ENCODE measurements around the gene CPE.

The CPE gene

GRCh38 chr4:165386328-165386727 lies 7.5 kb downstream of the CPE start:
- Histone ChIP-seq H3K27ac (ENCODE audit: low read length) (no peak overlapping the region), H3K4me3 (ENCODE audit: low read length) (no peak overlapping the region), H3K9ac (ENCODE audit: low read depth, low read length) (no peak overlapping the region), H3K36me3 (ENCODE audit: insufficient read depth, low read depth, low read length) (no peaks in the 10 kb centered on the region), H3K27me3 (ENCODE audit: insufficient read depth, low read length) (no peaks in the 10 kb centered on the region), H3K4me1 (ENCODE audit: insufficient read depth, low read length) (peaks cover 5% of the 10 kb centered on the region), H3K9me3 (ENCODE audit: insufficient read depth, low read depth, low read length) (no peaks in the 10 kb centered on the region)

DNA sequence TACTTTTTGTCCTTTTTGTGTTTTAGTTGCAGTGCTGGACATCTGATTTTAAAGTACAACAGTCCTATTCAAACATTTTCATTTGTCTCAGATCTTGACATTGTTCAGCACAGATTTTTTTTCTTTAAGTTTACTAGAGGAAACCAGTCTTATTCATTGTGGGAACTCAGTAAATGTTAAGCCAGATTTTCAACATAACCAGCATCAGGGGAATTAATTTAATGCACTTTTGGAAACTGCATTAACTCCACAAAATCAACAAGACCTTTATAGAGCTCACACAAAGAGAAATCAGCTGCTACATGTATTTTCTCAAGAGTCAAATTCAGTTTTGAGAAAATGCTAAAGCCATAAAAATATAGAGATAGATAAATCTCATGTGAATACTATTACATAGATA lies 9.9 kb downstream of the CPE start:
- H3K4me1 ChIP-seq (ENCODE audit: insufficient read depth, low read length) = peaks cover 4% of the 10 kb centered on the region; the same call in 1 of the 2 replicates
- no peak overlapping the region for H3K9ac ChIP-seq (ENCODE audit: low read depth, low read length)
- H3K27me3 ChIP-seq (ENCODE audit: insufficient read depth, low read length) = no peaks in the 10 kb centered on the region
- H3K4me3 ChIP-seq (ENCODE audit: low read length) = no peak overlapping the region
- no peaks in the 10 kb centered on the region for H3K36me3 ChIP-seq (ENCODE audit: insufficient read depth, low read depth, low read length)
- H3K9me3 ChIP-seq (ENCODE audit: insufficient read depth, low read depth, low read length) = no peaks in the 10 kb centered on the region
- no peak overlapping the region for H3K27ac ChIP-seq (ENCODE audit: low read length)

GRCh38 chr4:165393051-165393450 lies 14.2 kb downstream of the CPE start:
- no peaks in the 10 kb centered on the region for H3K4me1 ChIP-seq (ENCODE audit: insufficient read depth, low read length)
- H3K4me3 ChIP-seq (ENCODE audit: low read length) = no peak overlapping the region
- no peak overlapping the region for H3K27ac ChIP-seq (ENCODE audit: low read length)
- H3K27me3 ChIP-seq (ENCODE audit: insufficient read depth, low read length) = no peaks in the 10 kb centered on the region
- no peak overlapping the region for H3K9ac ChIP-seq (ENCODE audit: low read depth, low read length)
- no peaks in the 10 kb centered on the region for H3K36me3 ChIP-seq (ENCODE audit: insufficient read depth, low read depth, low read length)
- no peaks in the 10 kb centered on the region for H3K9me3 ChIP-seq (ENCODE audit: insufficient read depth, low read depth, low read length)

- Histone ChIP-seq H3K4me1 (ENCODE audit: insufficient read depth, low read length) (no peaks in the 10 kb centered on the region; the same call in 1 of the 2 replicates), H3K36me3 (ENCODE audit: insufficient read depth, low read depth, low read length) (no peaks in the 10 kb centered on the region), H3K27ac (ENCODE audit: low read length) (no peak overlapping the region), H3K27me3 (ENCODE audit: insufficient read depth, low read length) (no peaks in the 10 kb centered on the region), H3K4me3 (ENCODE audit: low read length) (no peak overlapping the region), H3K9me3 (ENCODE audit: insufficient read depth, low read depth, low read length) (no peaks in the 10 kb centered on the region), H3K9ac (ENCODE audit: low read depth, low read length) (no peak overlapping the region)
Observed at GRCh38 chr4:165393704-165394103, 14.9 kb downstream of the CPE start.

- Histone ChIP-seq H3K36me3 (ENCODE audit: insufficient read depth, low read depth, low read length) (no peaks in the 10 kb centered on the region), H3K9ac (ENCODE audit: low read depth, low read length) (no peak overlapping the region), H3K27ac (ENCODE audit: low read length) (no peak overlapping the region), H3K4me1 (ENCODE audit: insufficient read depth, low read length) (no peaks in the 10 kb centered on the region; the same call in 1 of the 2 replicates), H3K27me3 (ENCODE audit: insufficient read depth, low read length) (no peaks in the 10 kb centered on the region), H3K9me3 (ENCODE audit: insufficient read depth, low read depth, low read length) (no peaks in the 10 kb centered on the region), H3K4me3 (ENCODE audit: low read length) (no peak overlapping the region)
Observed at GRCh38 chr4:165394275-165394674, 15.5 kb downstream of the CPE start.

DNA sequence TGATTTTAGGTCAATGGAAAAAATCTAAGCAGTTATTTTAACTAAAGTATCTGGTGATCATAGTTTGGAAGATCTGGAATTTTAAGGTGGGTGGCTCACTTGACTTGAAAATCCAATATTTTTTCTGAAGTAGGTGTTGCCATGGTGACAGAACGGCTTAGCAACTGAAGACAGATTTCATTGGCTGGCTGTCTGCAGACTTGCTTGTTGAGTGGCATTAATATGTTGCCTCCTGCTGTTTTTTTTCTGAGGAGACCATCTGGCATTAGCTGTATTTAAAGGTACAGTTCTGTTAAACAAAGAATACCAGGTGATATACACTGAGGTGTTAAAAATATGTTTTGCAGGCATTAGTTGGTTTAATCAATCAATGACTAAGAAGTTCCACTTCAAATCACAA lies 19.8 kb downstream of the CPE start:
- H3K9ac ChIP-seq (ENCODE audit: low read depth, low read length) = no peak overlapping the region
- H3K4me3 ChIP-seq (ENCODE audit: low read length) = no peak overlapping the region

DNA sequence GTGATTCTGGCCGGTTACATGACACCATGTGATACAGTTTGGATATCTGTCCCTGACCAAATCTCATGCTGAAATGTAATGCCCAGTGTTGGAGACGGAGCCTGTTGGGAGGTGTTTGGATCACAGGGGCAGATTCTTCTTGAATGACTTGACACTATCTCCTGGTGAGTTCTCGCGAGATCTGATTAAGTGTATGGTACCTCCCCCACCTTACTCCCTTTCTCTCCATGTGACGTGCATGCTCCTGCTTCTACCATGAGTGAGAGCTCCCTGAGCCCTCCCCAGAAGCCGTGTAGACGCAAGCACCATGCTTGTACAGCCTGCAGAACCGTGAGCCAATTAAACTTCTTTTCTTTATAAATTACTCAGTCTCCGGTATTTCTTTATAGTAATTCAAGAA lies 23.6 kb downstream of the CPE start:
- Histone ChIP-seq H3K36me3 (ENCODE audit: insufficient read depth, low read depth, low read length) (no peaks in the 10 kb centered on the region), H3K4me3 (ENCODE audit: low read length) (no peak overlapping the region), H3K9ac (ENCODE audit: low read depth, low read length) (no peak overlapping the region), H3K27me3 (ENCODE audit: insufficient read depth, low read length) (no peaks in the 10 kb centered on the region), H3K4me1 (ENCODE audit: insufficient read depth, low read length) (no peaks in the 10 kb centered on the region; the same call in 1 of the 2 replicates), H3K27ac (ENCODE audit: low read length) (no peak overlapping the region), H3K9me3 (ENCODE audit: insufficient read depth, low read depth, low read length) (no peaks in the 10 kb centered on the region; the same call in 1 of the 2 replicates)

More for the DNA sequence above, 19.8 kb downstream of the CPE start:
- H3K27ac ChIP-seq (ENCODE audit: low read length) = no peak overlapping the region
- no peaks in the 10 kb centered on the region for H3K9me3 ChIP-seq (ENCODE audit: insufficient read depth, low read depth, low read length)
- no peaks in the 10 kb centered on the region; the same call in 1 of the 2 replicates for H3K4me1 ChIP-seq (ENCODE audit: insufficient read depth, low read length)
- H3K36me3 ChIP-seq (ENCODE audit: insufficient read depth, low read depth, low read length) = no peaks in the 10 kb centered on the region
- H3K27me3 ChIP-seq (ENCODE audit: insufficient read depth, low read length) = no peaks in the 10 kb centered on the region

DNA sequence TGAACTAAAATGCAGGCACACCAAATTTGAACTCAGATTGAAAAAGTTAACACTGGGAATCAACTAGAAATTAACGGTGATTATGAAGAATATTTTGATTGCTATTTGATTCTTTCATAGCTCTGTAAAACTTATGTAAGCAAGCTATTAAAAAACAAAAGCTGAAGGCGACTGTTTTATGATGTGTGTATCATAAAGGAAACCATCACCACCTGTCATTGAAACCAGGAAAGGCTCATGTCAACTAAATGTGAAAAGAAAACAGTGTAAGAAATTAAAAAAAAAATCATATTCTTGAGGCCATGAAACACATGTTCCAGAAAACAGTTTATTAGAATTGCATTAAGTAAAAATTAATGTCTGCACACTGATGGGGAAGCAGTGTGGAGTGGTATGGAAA lies 24.2 kb downstream of the CPE start:
- H3K9ac ChIP-seq (ENCODE audit: low read depth, low read length) = no peak overlapping the region
- no peaks in the 10 kb centered on the region; the same call in 1 of the 2 replicates for H3K9me3 ChIP-seq (ENCODE audit: insufficient read depth, low read depth, low read length)
- H3K4me1 ChIP-seq (ENCODE audit: insufficient read depth, low read length) = no peaks in the 10 kb centered on the region; the same call in 1 of the 2 replicates
- no peak overlapping the region for H3K27ac ChIP-seq (ENCODE audit: low read length)
- H3K27me3 ChIP-seq (ENCODE audit: insufficient read depth, low read length) = no peaks in the 10 kb centered on the region
- no peak overlapping the region for H3K4me3 ChIP-seq (ENCODE audit: low read length)
- H3K36me3 ChIP-seq (ENCODE audit: insufficient read depth, low read depth, low read length) = no peaks in the 10 kb centered on the region

- Histone ChIP-seq H3K9me3 (ENCODE audit: insufficient read depth, low read depth, low read length) (no peaks in the 10 kb centered on the region; the same call in 1 of the 2 replicates), H3K27ac (ENCODE audit: low read length) (no peak overlapping the region), H3K4me1 (ENCODE audit: insufficient read depth, low read length) (no peaks in the 10 kb centered on the region), H3K27me3 (ENCODE audit: insufficient read depth, low read length) (no peaks in the 10 kb centered on the region), H3K36me3 (ENCODE audit: insufficient read depth, low read depth, low read length) (no peaks in the 10 kb centered on the region), H3K9ac (ENCODE audit: low read depth, low read length) (no peak overlapping the region), H3K4me3 (ENCODE audit: low read length) (no peak overlapping the region)
Observed at GRCh38 chr4:165403637-165404036, 24.8 kb downstream of the CPE start.

GRCh38 chr4:165404080-165404479 lies 25.3 kb downstream of the CPE start:
- no peaks in the 10 kb centered on the region for H3K36me3 ChIP-seq (ENCODE audit: insufficient read depth, low read depth, low read length)
- H3K27me3 ChIP-seq (ENCODE audit: insufficient read depth, low read length) = no peaks in the 10 kb centered on the region
- no peaks in the 10 kb centered on the region for H3K4me1 ChIP-seq (ENCODE audit: insufficient read depth, low read length)
- H3K27ac ChIP-seq (ENCODE audit: low read length) = no peak overlapping the region
- H3K9me3 ChIP-seq (ENCODE audit: insufficient read depth, low read depth, low read length) = no peaks in the 10 kb centered on the region; the same call in 1 of the 2 replicates
- H3K9ac ChIP-seq (ENCODE audit: low read depth, low read length) = no peak overlapping the region
- no peak overlapping the region for H3K4me3 ChIP-seq (ENCODE audit: low read length)

DNA sequence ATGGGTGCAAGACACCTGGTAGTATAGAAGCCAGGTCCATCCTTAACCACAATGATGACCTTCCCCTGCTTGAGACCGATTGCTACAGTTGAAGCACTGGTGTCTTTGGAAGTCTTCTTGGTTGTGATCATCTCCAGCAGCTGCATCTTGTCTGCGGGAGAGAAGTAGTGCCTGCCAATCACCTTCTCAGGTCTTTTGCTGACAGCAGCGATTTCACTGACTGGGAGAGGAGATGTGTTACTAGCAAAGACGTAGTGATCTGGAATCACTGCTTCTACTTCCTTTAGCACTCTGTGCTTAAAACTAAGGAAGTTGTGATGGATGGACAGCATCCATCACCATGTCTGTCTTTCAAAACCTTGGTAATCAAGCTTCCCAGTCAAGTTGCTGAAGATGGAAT lies 25.9 kb downstream of the CPE start:
- Histone ChIP-seq H3K9ac (ENCODE audit: low read depth, low read length) (no peak overlapping the region), H3K4me3 (ENCODE audit: low read length) (no peak overlapping the region), H3K27me3 (ENCODE audit: insufficient read depth, low read length) (no peaks in the 10 kb centered on the region), H3K27ac (ENCODE audit: low read length) (no peak overlapping the region), H3K36me3 (ENCODE audit: insufficient read depth, low read depth, low read length) (no peaks in the 10 kb centered on the region), H3K9me3 (ENCODE audit: insufficient read depth, low read depth, low read length) (no peaks in the 10 kb centered on the region; the same call in 1 of the 2 replicates), H3K4me1 (ENCODE audit: insufficient read depth, low read length) (no peaks in the 10 kb centered on the region)

DNA sequence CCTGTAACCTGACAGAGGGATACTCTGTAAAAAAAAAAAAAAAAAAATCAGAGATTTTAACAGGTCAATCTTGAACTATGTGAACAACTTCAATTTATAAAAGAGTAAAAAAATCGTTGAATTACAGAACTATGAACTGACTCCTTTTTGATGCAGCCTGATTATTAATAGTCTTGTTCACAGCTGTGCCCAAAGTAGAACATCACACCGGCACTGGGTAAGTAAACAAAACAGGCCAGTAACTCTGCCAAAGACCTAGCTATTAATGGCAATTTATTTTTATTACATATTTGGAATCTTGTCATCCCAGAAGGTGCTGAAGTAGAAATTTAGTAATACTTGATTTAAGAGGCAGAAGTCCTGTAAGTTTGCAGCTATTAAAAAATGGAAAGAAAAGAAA lies 31.4 kb downstream of the CPE start:
- Histone ChIP-seq H3K27me3 (ENCODE audit: insufficient read depth, low read length) (no peaks in the 10 kb centered on the region), H3K9me3 (ENCODE audit: insufficient read depth, low read depth, low read length) (no peaks in the 10 kb centered on the region), H3K27ac (ENCODE audit: low read length) (no peak overlapping the region), H3K4me3 (ENCODE audit: low read length) (no peak overlapping the region), H3K9ac (ENCODE audit: low read depth, low read length) (no peak overlapping the region), H3K4me1 (ENCODE audit: insufficient read depth, low read length) (no peaks in the 10 kb centered on the region), H3K36me3 (ENCODE audit: insufficient read depth, low read depth, low read length) (no peaks in the 10 kb centered on the region)

All from iPS-20b (cell line).